Muscle layer of colon (tissue), 2 donors: ENCODE results near the gene CCDC40.
A peak's percentile ranks its signal among the peaks of the same experiment; 100 is the strongest.

Source experiments
- H3K27ac ChIP-seq: one replicate; pipeline ENCODE4 v1.7.0; 2013; ENCODE audit warnings: low read depth, mild to moderate bottlenecking, low read length, moderate library complexity
- H3K27me3 ChIP-seq, 2 donors: one replicate each; pipeline ENCODE4 v1.7.0; 2013; ENCODE audit warnings: low read length in 2 of 2, mild to moderate bottlenecking in 2 of 2; ENCODE audit not compliant: insufficient read depth in 2 of 2, control insufficient read depth in 1 of 2
- H3K36me3 ChIP-seq: one replicate; pipeline ENCODE4 v1.7.0; 2013; ENCODE audit warnings: mild to moderate bottlenecking, low read length; ENCODE audit not compliant: insufficient read depth
- H3K4me1 ChIP-seq: one replicate; pipeline ENCODE4 v1.7.0; 2013; ENCODE audit warnings: mild to moderate bottlenecking, low read length; ENCODE audit not compliant: insufficient read depth
- H3K4me3 ChIP-seq, 2 donors: one replicate each; pipeline ENCODE4 v1.7.0; 2013; ENCODE audit warnings: low read length in 2 of 2, low read depth in 1 of 2, mild to moderate bottlenecking in 1 of 2, moderate library complexity in 1 of 2
- H3K9ac ChIP-seq: one replicate; pipeline ENCODE4 v1.7.0; 2013; ENCODE audit warnings: low read length
- H3K9me3 ChIP-seq: one replicate; pipeline ENCODE4 v1.7.0; 2013; ENCODE audit warnings: mild to moderate bottlenecking, low read length
- donor health status: abdominal sarcoma.
- donor health status: Adenocarcinoma of cecum.

The CCDC40 gene

GRCh38 chr17:80002690-80003490 is 33.6 kb upstream of the CCDC40 start:
- Histone ChIP-seq H3K9me3 (no peaks in the 10 kb centered on the region), H3K4me3 (no peak overlapping the region), H3K9ac (no peak overlapping the region), H3K4me1 (peaks cover 7% of the 10 kb centered on the region), H3K36me3 (no peaks in the 10 kb centered on the region), H3K27me3 (no peaks in the 10 kb centered on the region), H3K27ac (no peak overlapping the region)

- H3K4me3 ChIP-seq, result no peak overlapping the region
- H3K9me3 ChIP-seq, result no peaks in the 10 kb centered on the region
- no peaks in the 10 kb centered on the region for H3K36me3 ChIP-seq
- no peaks in the 10 kb centered on the region for H3K27me3 ChIP-seq
- H3K9ac ChIP-seq, result no peak overlapping the region
- H3K27ac ChIP-seq, result no peak overlapping the region
- peaks cover 7% of the 10 kb centered on the region for H3K4me1 ChIP-seq
These were observed 32.5 kb upstream of the CCDC40 start for GRCh38 chr17:80003969-80004368.

GRCh38 chr17:80005360-80006338 is 30.8 kb upstream of the CCDC40 start:
- H3K4me1 ChIP-seq, result peaks cover 7% of the 10 kb centered on the region
- H3K27ac ChIP-seq, result no peak overlapping the region
- H3K9ac ChIP-seq, result no peak overlapping the region
- peak overlapping the region in 1 of 2 donors; percentile 36 for H3K4me3 ChIP-seq
- no peaks in the 10 kb centered on the region for H3K36me3 ChIP-seq
- H3K9me3 ChIP-seq, result no peaks in the 10 kb centered on the region
- H3K27me3 ChIP-seq, result no peaks in the 10 kb centered on the region

DNA sequence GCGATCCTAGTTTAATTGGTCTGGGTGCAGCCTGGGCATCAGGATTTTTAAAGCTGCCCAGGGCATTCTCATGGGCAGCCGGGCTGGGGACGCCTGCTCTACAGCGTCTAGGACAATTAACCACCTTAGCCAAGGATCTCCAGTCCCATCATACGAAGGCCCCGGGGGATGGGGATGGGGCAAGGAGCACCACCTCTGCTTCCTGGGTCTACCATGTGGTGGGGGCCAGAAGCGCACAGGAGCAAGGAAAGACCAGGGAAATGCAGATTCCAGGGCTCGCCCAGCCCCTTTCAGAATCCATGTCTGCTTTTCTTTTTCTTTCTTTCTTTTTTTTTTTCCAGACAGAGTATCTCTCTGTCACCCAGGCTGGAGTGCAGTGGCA is 30.1 kb upstream of the CCDC40 start:
- Histone ChIP-seq H3K9ac (no peak overlapping the region), H3K36me3 (no peaks in the 10 kb centered on the region), H3K4me3 (peak overlapping the region in 1 of 2 donors; percentile 36), H3K27ac (no peak overlapping the region), H3K27me3 (no peaks in the 10 kb centered on the region), H3K9me3 (no peaks in the 10 kb centered on the region), H3K4me1 (peaks cover 7% of the 10 kb centered on the region)

GRCh38 chr17:80006811-80007752 is 29.4 kb upstream of the CCDC40 start:
- Histone ChIP-seq H3K27me3 (no peaks in the 10 kb centered on the region), H3K27ac (no peak overlapping the region), H3K9ac (no peak overlapping the region), H3K9me3 (no peaks in the 10 kb centered on the region), H3K36me3 (peaks cover 4% of the 10 kb centered on the region), H3K4me3 (no peak overlapping the region), H3K4me1 (peaks cover 7% of the 10 kb centered on the region)

GRCh38 chr17:80007939-80008338 is 28.5 kb upstream of the CCDC40 start:
- Histone ChIP-seq H3K27me3 (no peaks in the 10 kb centered on the region), H3K27ac (no peak overlapping the region), H3K4me3 (no peak overlapping the region), H3K9ac (no peak overlapping the region), H3K36me3 (peaks cover 5% of the 10 kb centered on the region), H3K9me3 (no peaks in the 10 kb centered on the region), H3K4me1 (peaks cover 7% of the 10 kb centered on the region)

DNA sequence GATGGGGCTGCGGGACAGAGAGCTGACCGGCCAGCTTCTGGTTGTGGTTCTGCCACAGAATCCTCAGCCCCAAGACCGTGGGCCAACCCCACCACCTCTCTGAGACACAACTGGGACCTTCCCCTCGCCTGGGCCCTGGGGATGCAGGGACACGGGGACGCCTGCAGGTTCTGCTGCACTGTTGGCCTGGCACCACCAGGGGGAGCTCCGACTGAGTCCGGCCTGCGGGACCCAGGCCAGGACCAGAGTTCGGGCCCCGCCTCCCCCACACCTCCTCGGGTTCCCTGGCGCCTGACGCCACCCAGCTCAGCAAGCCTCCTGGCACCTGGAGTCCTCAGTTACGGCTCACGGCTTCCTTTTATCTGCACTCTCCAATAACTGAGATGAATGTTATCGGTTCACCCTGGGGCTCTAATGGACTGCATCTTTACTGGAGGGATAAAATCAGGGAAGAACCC is 28.0 kb upstream of the CCDC40 start:
- H3K9ac ChIP-seq, result no peak overlapping the region
- H3K9me3 ChIP-seq, result no peaks in the 10 kb centered on the region
- peaks cover 7% of the 10 kb centered on the region for H3K4me1 ChIP-seq
- peaks cover 5% of the 10 kb centered on the region for H3K36me3 ChIP-seq
- H3K27me3 ChIP-seq, result no peaks in the 10 kb centered on the region
- H3K27ac ChIP-seq, result no peak overlapping the region
- no peak overlapping the region for H3K4me3 ChIP-seq

DNA sequence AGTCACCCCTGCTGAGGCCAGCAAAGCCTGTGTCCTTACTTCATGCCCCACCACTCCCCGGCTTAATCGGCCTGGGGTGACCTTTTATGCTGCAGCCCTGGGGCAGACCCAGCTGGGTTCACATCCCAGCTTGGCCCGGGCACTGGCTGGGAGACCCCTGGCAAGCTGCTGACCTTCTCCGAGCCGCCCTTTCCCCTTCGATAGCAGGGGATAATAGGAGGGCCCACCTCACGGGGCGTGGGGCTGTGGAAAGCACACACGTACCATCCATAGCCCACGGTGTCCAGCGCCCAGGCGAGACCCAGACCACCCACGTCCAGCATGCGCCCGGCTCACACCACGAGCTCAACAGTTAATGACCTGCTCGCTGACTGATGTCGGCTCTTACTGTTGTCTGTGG is 27.6 kb upstream of the CCDC40 start:
- H3K4me1 ChIP-seq, result peaks cover 7% of the 10 kb centered on the region
- no peak overlapping the region for H3K4me3 ChIP-seq
- no peak overlapping the region for H3K9ac ChIP-seq
- H3K9me3 ChIP-seq, result no peaks in the 10 kb centered on the region
- no peaks in the 10 kb centered on the region for H3K27me3 ChIP-seq
- H3K27ac ChIP-seq, result no peak overlapping the region
- peaks cover 5% of the 10 kb centered on the region for H3K36me3 ChIP-seq

GRCh38 chr17:80009391-80010282 is 26.8 kb upstream of the CCDC40 start:
- H3K27me3 ChIP-seq, result no peaks in the 10 kb centered on the region
- no peak overlapping the region for H3K9ac ChIP-seq
- H3K9me3 ChIP-seq, result no peaks in the 10 kb centered on the region
- peaks cover 7% of the 10 kb centered on the region for H3K4me1 ChIP-seq
- no peak overlapping the region for H3K4me3 ChIP-seq
- no peak overlapping the region for H3K27ac ChIP-seq
- peaks cover 5% of the 10 kb centered on the region for H3K36me3 ChIP-seq

DNA sequence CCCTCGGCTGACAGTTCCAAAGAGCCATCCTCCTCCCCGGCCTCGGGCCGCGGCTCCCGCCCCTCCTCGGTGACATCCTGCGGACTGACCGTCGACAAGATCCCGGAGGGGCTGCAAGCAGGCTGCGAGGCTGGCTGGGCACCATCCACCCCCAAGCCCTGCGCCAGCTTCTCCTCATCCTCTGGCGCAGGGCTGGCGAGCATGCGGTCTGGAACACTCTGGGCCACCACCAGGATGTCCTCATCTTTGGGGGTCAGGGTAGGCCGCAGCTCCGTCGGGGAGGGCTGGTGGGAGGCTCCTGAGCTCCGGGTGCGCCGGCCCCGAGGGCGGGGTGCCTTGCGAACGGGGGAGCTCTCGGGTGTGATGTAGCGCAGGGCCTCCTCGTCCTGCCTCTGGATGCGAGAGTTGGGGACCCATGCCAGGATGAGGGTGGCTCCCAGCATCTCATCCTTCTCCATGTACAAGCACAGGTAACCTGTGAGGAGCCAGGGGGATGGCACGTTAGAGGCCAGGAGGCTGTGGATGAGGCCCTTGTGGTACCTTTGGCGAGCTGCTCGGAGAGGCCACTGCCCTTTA is 26.1 kb upstream of the CCDC40 start:
- no peak overlapping the region for H3K9ac ChIP-seq
- no peaks in the 10 kb centered on the region for H3K27me3 ChIP-seq
- no peak overlapping the region for H3K27ac ChIP-seq
- H3K4me3 ChIP-seq, result no peak overlapping the region
- H3K36me3 ChIP-seq, result peaks cover 5% of the 10 kb centered on the region
- H3K9me3 ChIP-seq, result no peaks in the 10 kb centered on the region
- peaks cover 7% of the 10 kb centered on the region for H3K4me1 ChIP-seq
